Mesenchymal stem cell (in vitro differentiated cells and primary cell): Measurements from ENCODE around the gene BCL3. TPM values are rescaled to one million over a fixed set of nuclear protein-coding genes. Genes with fewer than 3 reads are reported as not detected.

Source experiments
- small RNA-seq: library from polyadenylated mRNA; stranded (forward); fragments of <200 nt; extraction: miRNeasy Mini kit (QIAGEN cat#:217004); gene quantifications from one replicate; pipeline ENCODE3, GENCODE V24; 2013; ENCODE audit warnings: low read depth

Gene BCL3

Small RNAs within 50 kb of the gene (small RNA-seq; reads per million reads assigned to genes)
- gene RF00156 (not detected), gene RF00285 (not detected)
